ENCODE results near the gene SMYD2.

SMYD2 gene

GRCh38 chr1:214327514-214327913 is 46.6 kb downstream of the SMYD2 start:
- in situ Hi-C loops (cut with MboI; ENCODE audit: low sequenced_read_pairs), result no loop called here

GRCh38 chr1:214328770-214329469 is 48.0 kb downstream of the SMYD2 start:
- in situ Hi-C loops (cut with MboI; ENCODE audit: low sequenced_read_pairs), result no loop called here

GRCh38 chr1:214329470-214330220 is 48.7 kb downstream of the SMYD2 start:
- in situ Hi-C loops (cut with MboI; ENCODE audit: low sequenced_read_pairs), result no loop called here

- in situ Hi-C loops (cut with MboI; ENCODE audit: low sequenced_read_pairs), result no loop called here
These were observed 49.3 kb downstream of the SMYD2 start for GRCh38 chr1:214330222-214330621.

GRCh38 chr1:214330715-214331114 is 49.8 kb downstream of the SMYD2 start:
- in situ Hi-C loops (cut with MboI; ENCODE audit: low sequenced_read_pairs), result no loop called here

- in situ Hi-C loops (cut with MboI; ENCODE audit: low sequenced_read_pairs), result no loop called here
These were observed 50.2 kb downstream of the SMYD2 start for GRCh38 chr1:214331180-214331579.

GRCh38 chr1:214331827-214332423 is 51.0 kb downstream of the SMYD2 start:
- in situ Hi-C loops (cut with MboI; ENCODE audit: low sequenced_read_pairs), result no loop called here

- in situ Hi-C loops (cut with MboI; ENCODE audit: low sequenced_read_pairs), result no loop called here
These were observed 52.2 kb downstream of the SMYD2 start for GRCh38 chr1:214332946-214333798.

GRCh38 chr1:214335567-214335966 is 54.6 kb downstream of the SMYD2 start:
- in situ Hi-C loops (cut with MboI; ENCODE audit: low sequenced_read_pairs), result no loop called here

- in situ Hi-C loops (cut with MboI; ENCODE audit: low sequenced_read_pairs), result no loop called here
These were observed 56.1 kb downstream of the SMYD2 start for GRCh38 chr1:214337015-214337414.

GRCh38 chr1:214337511-214337910 is 56.6 kb downstream of the SMYD2 start:
- in situ Hi-C loops (cut with MboI; ENCODE audit: low sequenced_read_pairs), result no loop called here

GRCh38 chr1:214338212-214338611 is 57.3 kb downstream of the SMYD2 start:
- in situ Hi-C loops (cut with MboI; ENCODE audit: low sequenced_read_pairs), result no loop called here

GRCh38 chr1:214341459-214341858 is 60.5 kb downstream of the SMYD2 start:
- in situ Hi-C loops (cut with MboI; ENCODE audit: low sequenced_read_pairs), result no loop called here

GRCh38 chr1:214341932-214342331 is 61.0 kb downstream of the SMYD2 start:
- in situ Hi-C loops (cut with MboI; ENCODE audit: low sequenced_read_pairs), result no loop called here

GRCh38 chr1:214342525-214342924 is 61.6 kb downstream of the SMYD2 start:
- in situ Hi-C loops (cut with MboI; ENCODE audit: low sequenced_read_pairs), result no loop called here

- in situ Hi-C loops (cut with MboI; ENCODE audit: low sequenced_read_pairs), result no loop called here
These were observed 63.9 kb downstream of the SMYD2 start for GRCh38 chr1:214344897-214345296.

GRCh38 chr1:214349008-214349407 is 68.0 kb downstream of the SMYD2 start:
- in situ Hi-C loops (cut with MboI; ENCODE audit: low sequenced_read_pairs), result no loop called here

- in situ Hi-C loops (cut with MboI; ENCODE audit: low sequenced_read_pairs), result loop anchor here (25.0 kb wide), 1 partner anchor 238 kb away; no protein-coding TSS in a partner anchor
These were observed 68.8 kb downstream of the SMYD2 start for GRCh38 chr1:214349781-214350180.

GRCh38 chr1:214351551-214352277 is 70.8 kb downstream of the SMYD2 start:
- in situ Hi-C loops (cut with MboI; ENCODE audit: low sequenced_read_pairs), result loop anchor here (25.0 kb wide), 1 partner anchor 236 kb away; no protein-coding TSS in a partner anchor

GRCh38 chr1:214352838-214353237 is 71.9 kb downstream of the SMYD2 start:
- in situ Hi-C loops (cut with MboI; ENCODE audit: low sequenced_read_pairs), result loop anchor here (25.0 kb wide), 1 partner anchor 234 kb away; no protein-coding TSS in a partner anchor

Measured in hTERT RPE-1 (cell line).